ENCODE measurements around the gene EPN3. TPM values are rescaled to one million over a fixed set of nuclear protein-coding genes. Genes with fewer than 3 reads are reported as not detected.

EPN3 gene
- total RNA-seq, 2 experiments from 2014 or later, result not detected

GRCh38 chr17:50492214-50492613 lies 40.3 kb upstream of the EPN3 start:
- H3K4me1 ChIP-seq (ENCODE audit: insufficient read depth, low read length), result no peaks in the 10 kb centered on the region
- no peak overlapping the region for H3K27ac ChIP-seq (ENCODE audit: low read depth in 1 of 2, low read length in 2 of 2)
- ChIA-PET POLR2A (no interaction called here), CTCF (no interaction called here)
- H3K36me3 ChIP-seq (ENCODE audit: insufficient read depth, low read length), result peaks cover 1% of the 10 kb centered on the region
- H3K4me3 ChIP-seq (ENCODE audit: low read length), result no peak overlapping the region
- no peaks in the 10 kb centered on the region for H3K9me3 ChIP-seq (ENCODE audit: control insufficient read depth in 1 of 2, insufficient read depth in 1 of 2, low read length in 2 of 2)
- DNase-seq (no peak), ATAC-seq (ENCODE audit: poor library complexity) (no peak)
- Mint-ChIP-seq H3K4me3 (no peak overlapping the region), H3K4me1 (ENCODE audit: low read depth) (no peaks in the 10 kb centered on the region), H3K27me3 (no peaks in the 10 kb centered on the region), H3K9me3 (no peaks in the 10 kb centered on the region), H3K27ac (no peak overlapping the region), H3K36me3 (ENCODE audit: low read depth) (no peaks in the 10 kb centered on the region)
- TF ChIP-seq CTCF (IDR thresholded peaks at IDR 0.05), result no peak
- intact Hi-C loops (cut with DNase I, micrococcal nuclease), result no loop called here
- H3K27me3 ChIP-seq (ENCODE audit: control insufficient read depth in 1 of 2, insufficient read depth in 2 of 2, low read length in 2 of 2), result peaks cover 0 to 5% of the 10 kb centered on the region in 2 experiments

DNA sequence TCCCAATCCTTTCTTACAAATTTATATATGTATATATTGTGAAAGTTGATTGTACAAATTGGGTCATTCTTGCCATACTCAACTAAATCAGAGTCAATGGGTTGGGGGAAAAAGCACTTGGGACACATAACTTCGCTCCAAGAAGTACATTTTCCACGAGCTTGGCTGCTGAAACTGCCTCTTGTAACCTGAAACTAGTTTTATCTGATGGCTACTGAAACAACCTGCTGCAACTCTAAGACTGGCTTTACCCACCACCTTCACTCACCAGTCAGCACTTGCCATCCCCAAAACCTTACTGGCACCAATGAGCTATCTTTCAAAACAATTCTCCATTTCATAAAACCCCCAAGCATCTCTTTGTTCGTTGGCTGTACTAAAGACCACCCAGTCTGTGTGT lies 38.8 kb upstream of the EPN3 start:
- H3K4me3 Mint-ChIP-seq, result no peak overlapping the region
- TF ChIP-seq CTCF (IDR thresholded peaks at IDR 0.05), result no peak
- CTCF ChIA-PET, result interaction anchor here (1.2 to 1.3 kb wide), 2 partner anchors 12 to 59 kb away, joined by 3 to 4 read pairs; no protein-coding TSS in a partner anchor

DNA sequence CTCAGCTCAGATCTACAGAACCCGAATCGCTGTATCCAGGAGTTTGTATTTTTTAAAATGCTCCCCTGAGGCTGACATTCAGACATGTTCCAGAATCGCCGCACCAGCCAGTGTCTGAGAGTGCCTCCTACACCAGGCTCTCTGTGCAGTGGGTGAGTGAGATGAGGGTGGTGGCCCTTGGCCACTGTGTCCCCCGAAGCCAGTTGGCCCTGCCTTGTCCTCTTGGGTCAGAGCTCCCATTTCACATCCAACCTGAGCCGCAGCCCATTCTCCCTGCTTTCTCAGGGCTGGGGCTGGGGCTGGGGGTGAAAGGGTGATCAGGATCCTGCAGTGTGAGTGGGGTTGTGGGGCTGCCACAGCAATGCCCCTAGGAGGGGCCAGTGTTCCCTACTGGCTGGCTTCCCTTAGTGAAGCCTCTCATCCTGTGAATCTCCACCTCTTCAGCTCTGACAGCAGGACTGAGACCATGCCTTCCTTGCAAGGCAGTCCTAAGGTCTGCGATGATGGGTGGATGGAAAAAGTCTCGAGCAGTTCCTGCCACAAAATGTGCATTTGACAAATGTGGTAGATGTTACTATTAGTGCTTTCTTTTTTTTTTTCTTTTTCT lies 37.2 kb upstream of the EPN3 start:
- H3K9me3 ChIP-seq (ENCODE audit: control insufficient read depth in 1 of 2, insufficient read depth in 1 of 2, low read length in 2 of 2), result no peaks in the 10 kb centered on the region
- peaks cover 0 to 5% of the 10 kb centered on the region in 2 experiments for H3K27me3 ChIP-seq (ENCODE audit: control insufficient read depth in 1 of 2, insufficient read depth in 2 of 2, low read length in 2 of 2)
- Mint-ChIP-seq H3K27ac (no peak overlapping the region), H3K36me3 (ENCODE audit: low read depth) (no peaks in the 10 kb centered on the region), H3K4me1 (ENCODE audit: low read depth) (no peaks in the 10 kb centered on the region), H3K9me3 (no peaks in the 10 kb centered on the region), H3K4me3 (no peak overlapping the region), H3K27me3 (no peaks in the 10 kb centered on the region)
- no peaks in the 10 kb centered on the region for H3K4me1 ChIP-seq (ENCODE audit: insufficient read depth, low read length)
- intact Hi-C loops (cut with DNase I, micrococcal nuclease), result no loop called here
- TF ChIP-seq CTCF (IDR thresholded peaks at IDR 0.05), result no peak
- no peak overlapping the region for H3K4me3 ChIP-seq (ENCODE audit: low read length)
- ATAC-seq (ENCODE audit: poor library complexity), result no peak
- ChIA-PET CTCF (no interaction called here), POLR2A (interaction anchor here (0.6 kb wide), 1 partner anchor 214 kb away, joined by 4 read pairs; no protein-coding TSS in a partner anchor)
- no peak overlapping the region for H3K27ac ChIP-seq (ENCODE audit: low read depth in 1 of 2, low read length in 2 of 2)
- H3K36me3 ChIP-seq (ENCODE audit: insufficient read depth, low read length), result no peaks in the 10 kb centered on the region
- no peak for DNase-seq

More for the DNA sequence above, 38.8 kb upstream of the EPN3 start:
- no peaks in the 10 kb centered on the region for H3K9me3 Mint-ChIP-seq
- Histone ChIP-seq H3K4me1 (ENCODE audit: insufficient read depth, low read length) (no peaks in the 10 kb centered on the region), H3K27me3 (ENCODE audit: control insufficient read depth in 1 of 2, insufficient read depth in 2 of 2, low read length in 2 of 2) (peaks cover 0 to 5% of the 10 kb centered on the region in 2 experiments), H3K4me3 (ENCODE audit: low read length) (no peak overlapping the region), H3K9me3 (ENCODE audit: control insufficient read depth in 1 of 2, insufficient read depth in 1 of 2, low read length in 2 of 2) (no peaks in the 10 kb centered on the region), H3K27ac (ENCODE audit: low read depth in 1 of 2, low read length in 2 of 2) (no peak overlapping the region), H3K36me3 (ENCODE audit: insufficient read depth, low read length) (no peaks in the 10 kb centered on the region)
- DNase-seq (no peak), ATAC-seq (ENCODE audit: poor library complexity) (no peak)
- H3K27ac Mint-ChIP-seq, result no peak overlapping the region
- H3K27me3 Mint-ChIP-seq, result no peaks in the 10 kb centered on the region
- intact Hi-C loops (cut with DNase I, micrococcal nuclease), result no loop called here
- H3K36me3 Mint-ChIP-seq (ENCODE audit: low read depth), result no peaks in the 10 kb centered on the region
- POLR2A ChIA-PET, result no interaction called here
- H3K4me1 Mint-ChIP-seq (ENCODE audit: low read depth), result no peaks in the 10 kb centered on the region

All from CD4-positive, alpha-beta T cell (primary cell).